AG08395 (cell line): Measurements from ENCODE around the gene GALNT2.
A peak's percentile ranks its signal among the peaks of the same experiment; 100 is the strongest.

Experiments
- DNase-seq: peaks from one replicate; pipeline ENCODE4 v3.0.0; 2012; ENCODE audit warnings: mixed read lengths, low spot score

GALNT2 gene

DNA sequence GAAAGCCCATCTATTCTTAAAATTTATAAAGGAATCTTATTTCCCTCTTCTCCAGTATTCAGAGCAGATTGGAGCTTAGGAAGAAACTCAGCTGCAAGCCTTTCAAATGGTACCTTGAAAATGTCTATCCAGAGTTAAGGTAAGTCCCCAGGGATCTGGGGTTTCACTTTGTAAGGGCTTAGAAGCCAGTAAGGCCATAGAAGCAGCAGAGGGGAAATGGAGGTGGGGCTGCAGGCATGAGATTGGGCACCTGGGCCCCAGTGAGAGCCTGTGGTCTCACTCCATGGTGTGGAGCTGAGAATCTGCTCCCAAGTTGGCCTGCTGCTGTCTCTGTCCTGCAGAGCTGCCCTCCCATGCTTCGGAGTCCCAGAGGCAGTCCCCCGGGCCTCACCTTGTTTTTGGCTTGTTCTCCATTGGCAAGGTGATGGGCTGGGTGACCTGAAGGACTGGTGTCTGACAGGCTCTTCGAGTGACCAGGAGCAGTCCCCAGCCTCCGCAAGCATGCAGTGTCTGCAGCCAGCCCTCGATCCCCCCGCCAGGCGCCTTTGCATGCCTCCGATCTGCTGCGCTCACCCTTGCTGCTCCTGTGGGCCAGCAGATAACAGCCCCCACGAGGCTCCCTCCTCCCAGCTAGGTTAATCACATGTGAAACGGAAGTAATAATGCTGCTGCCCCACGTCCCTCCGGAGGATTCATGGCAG, 196.0 kb downstream of the GALNT2 start:
- DNase-seq = no peak

DNA sequence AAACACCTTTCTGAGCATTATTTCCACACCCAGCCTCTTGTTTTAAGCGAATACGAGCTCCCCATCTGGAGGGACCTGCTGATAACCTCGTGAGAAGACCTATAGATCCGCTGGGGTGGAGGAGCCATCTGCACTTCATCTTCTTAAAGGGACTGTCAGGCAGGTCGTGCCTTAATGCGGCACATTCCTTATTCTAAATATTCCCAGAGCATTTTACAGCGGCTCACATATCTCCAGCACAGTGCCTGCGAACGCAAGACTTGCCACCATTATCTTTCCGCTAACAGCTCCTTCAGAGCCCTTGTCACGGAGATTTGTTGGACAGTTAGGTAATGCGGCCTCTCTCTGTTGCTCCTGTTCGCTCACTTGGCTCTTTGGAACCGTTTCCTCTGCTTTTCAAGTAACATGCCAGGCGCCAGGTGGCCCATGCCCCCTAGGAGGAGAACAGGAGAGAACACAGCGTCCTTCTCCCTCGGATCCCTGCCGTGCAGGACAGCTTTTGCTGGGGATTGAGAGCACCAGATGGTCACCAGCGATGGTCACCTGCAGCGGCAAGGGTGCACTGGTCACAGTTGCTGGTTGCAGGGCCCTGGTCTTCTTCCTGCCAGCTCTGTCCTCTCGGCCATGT, 196.6 kb downstream of the GALNT2 start:
- DNase-seq = no peak

DNA sequence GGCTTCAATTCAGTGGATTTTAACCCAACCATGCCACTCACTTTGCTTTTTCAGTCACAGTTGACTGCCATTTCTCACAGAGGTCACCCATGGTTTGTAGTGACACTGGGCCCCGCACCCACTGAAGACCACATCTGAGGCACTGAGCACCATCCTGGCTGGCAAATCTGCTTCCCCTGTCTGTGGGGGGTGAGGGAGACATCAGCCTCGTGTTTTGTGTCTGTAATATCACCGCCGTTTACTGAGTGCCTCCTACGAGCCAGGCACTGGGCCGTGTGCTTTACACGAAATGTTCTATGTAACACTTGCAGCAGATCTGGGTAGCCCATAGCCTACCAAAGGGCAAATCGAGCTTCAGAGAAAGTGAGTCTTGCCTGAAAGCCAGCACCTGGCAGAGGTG, 197.3 kb downstream of the GALNT2 start:
- DNase-seq = no peak

DNA sequence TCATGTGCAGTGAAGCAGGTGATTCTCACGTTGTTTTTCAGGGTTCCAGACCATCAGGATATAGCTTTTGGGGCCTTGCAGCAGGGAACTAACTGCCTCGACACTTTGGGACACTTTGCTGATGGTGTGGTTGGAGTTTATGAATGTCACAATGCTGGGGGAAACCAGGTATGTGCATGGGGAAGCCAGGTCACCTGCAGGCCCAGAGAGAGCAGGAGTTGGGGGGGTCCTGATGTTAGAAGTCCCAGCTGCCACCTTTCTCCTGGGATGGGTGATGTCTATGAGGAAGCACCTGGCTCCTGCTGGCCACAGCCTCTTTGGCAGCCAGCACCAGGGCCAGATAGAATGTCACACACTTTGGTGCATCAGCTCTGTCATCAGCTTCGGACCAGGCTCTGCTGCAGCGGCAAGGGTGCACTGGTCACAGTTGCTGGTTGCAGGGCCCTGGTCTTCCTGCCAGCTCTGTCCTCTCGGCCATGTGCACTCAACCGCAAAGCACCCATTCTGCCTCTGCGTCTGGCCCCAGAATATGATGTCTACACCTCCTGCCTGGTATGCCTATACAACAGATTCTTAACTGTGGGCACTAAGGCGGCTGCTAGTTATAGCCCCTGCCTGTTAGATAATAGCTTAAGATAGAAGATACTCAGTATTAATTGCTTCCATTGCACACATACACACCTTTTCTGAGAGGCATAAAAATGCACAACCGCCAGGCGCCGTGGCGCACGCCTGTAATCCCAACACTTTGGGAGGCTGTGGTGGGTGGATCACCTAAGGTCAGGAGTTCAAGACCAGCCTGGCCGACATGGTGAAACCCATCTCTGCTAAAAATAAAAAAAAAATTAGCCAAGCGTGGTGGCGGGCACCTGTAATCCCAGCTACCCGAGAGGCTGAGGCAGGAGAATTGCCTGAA, 198.4 kb downstream of the GALNT2 start:
- DNase-seq = no peak

DNA sequence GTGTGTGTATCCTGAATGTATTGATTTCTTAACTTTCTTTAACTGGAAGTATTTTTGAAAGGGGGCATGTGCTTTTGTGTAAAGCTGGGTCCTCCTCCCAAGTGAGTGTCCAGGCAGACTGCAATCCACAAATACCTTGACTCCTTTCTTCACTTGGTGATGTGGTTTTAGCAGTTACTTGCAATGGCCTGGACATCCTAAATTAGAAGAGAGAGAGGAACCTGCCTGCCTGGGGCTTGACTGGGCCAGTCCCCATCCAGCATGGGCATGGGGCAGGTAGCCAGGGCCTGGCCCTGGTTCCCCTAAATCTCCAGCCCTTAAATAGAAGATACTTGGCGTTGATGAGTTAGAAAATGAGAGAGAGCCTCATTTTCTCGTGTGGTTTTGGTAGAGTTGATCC, 199.4 kb downstream of the GALNT2 start:
- no peak for DNase-seq

DNA sequence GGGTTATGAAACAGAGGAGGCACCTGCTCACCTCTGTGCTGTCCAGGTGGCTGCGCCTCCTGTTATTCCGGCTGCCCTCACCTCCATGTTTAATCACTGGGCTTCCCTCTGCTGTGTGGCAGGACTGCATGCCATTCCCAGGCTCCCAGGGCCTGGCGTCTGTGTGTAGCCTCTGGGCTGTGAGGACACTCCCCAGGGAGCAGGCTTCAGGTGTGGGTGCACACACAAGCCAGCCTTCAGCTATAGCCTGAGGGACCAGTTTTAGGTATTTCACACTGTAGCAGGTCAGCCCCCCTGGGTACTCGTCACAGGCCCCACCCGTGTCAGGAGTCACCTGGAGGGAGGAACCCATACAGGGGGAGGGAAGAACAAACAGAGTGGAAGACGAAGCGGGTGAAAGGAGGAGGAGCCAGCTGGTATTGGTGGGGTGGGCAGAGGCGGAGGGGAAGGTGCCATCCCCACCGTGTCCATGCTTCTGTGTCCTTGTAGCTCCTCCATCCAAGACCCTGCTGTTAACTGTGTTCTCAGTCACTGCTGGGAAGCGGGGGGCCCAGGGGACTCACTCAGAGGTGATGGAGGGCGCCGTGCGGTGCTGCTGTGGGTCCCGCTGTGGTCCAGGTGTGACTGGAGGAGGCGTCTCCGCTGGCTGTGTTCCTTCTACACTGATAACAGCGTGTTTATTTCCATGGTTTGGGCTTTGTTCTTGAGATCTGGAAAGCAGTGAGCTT, 200.5 kb downstream of the GALNT2 start:
- DNase-seq = no peak

DNA sequence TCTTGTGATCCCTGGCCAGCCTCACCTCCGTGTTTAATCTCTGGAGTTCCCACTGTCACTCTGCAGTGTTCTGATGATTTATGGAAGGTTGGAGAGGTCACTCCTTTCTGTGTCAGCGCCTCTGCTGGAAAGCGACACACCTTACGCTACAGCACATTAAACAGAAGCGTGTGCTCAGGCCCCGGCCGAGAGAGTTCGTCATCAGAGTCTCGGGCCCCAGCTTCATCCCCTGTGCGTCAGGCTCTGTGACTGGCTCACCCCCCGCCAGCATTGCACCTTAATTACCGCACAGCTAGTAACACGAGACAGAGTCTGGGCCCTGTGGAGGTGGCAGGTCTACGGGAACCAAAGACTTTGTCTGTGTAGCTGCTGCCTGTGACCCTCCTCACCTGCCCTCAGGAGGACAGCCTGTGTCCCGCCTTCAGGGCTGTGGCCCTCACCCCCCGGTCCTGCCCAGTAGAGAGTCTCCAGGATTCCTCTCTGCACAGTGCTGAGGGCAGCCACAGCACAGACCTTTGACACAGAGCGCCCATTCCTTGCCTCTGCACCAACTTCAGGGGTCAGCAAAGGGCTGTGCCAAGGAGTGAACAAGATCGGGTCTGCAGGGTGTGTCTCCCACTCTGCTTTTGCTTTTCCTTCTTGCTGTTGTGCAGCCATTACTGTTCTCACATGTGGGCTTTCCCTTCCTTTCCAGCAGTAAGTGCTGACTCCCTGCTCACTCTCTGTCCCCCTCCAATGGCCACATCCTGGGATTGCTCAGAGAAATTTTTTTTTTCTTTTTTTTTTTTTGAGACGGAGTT, 201.5 kb downstream of the GALNT2 start:
- DNase-seq = peak; percentile 90

DNA sequence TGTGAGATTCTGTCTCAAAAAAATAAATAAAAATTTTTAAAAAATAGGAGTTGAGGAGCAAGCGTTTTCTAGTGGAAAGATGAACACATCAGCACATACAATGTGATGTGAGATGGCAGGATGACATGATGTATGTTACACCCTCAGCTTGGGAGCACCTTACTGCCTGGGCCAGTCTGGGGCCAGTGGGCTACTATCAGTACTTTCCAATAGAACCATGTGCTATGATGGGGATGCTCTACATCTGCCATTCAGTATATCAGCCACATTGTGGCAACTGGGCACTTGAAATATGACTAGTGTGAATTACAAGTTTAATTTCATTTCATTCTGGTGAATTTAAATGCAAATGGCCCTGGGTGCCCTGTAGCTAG, 203.1 kb downstream of the GALNT2 start:
- no peak for DNase-seq

DNA sequence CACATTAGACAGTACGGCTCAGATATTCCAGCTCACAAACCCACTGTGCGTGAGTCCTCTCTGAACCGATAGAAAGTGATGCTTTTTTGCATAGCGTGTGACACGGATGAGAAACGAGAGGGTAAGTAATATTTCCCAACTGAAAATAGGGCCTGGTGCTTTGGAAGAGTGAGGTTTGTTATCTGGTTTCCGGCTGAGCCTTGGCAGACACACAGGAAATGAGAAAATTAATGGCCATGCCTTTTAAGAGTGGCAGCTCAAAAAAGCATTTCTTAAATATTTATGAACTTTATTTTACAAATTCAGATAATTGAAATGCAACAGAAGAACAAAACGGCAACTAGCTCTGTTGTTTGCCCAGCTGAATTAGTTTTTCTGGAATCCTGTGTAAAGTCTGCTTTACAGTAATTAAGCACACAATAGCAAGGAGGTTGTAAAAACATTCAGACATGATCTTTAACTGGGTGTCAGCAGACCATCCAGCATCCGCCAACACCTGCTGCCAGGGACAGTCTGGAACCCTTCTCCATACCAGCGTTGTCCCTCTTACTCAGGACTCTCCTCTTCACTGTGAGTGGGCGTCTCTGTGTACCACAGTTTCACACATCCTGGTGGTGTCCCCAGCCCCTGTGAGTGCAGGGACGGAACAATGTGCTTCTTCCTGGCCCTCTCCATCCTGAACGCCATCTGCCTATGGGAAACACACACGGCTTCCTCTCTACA, 203.7 kb downstream of the GALNT2 start:
- DNase-seq = no peak

DNA sequence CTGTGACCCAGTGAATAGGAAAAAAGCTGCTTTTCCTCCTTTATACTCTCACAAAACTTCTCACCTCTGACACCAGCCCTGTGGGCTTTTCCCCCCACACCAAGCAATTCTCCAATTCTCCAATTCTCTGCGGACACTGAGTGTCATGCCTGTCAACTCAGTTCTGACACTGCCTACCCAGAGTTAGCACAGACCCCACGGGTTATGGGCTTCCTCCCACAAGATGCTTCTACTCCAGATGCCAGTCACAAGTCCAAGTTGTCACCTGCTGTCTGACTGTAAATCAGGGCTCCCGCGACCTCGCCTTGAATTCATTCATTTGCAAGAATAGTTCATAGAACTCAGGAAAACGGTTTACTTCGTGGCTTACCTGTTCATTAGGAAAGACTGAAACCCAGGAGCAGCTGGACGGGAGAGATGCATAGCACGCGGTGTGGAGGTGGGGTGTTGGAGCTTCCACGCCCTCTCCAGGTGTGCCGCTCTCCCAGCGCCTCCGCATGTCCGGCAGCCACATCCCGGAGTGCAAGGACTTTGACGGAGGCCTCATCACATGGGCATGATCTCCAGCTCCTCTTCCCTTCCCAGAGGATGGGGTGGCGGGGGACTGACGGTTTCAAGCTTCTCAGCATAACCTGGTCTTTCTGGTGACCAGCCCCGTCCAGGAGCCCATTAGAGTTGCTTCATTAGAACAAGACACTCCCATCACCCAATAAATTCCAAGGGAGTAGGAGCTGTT, 204.4 kb downstream of the GALNT2 start:
- DNase-seq = no peak

DNA sequence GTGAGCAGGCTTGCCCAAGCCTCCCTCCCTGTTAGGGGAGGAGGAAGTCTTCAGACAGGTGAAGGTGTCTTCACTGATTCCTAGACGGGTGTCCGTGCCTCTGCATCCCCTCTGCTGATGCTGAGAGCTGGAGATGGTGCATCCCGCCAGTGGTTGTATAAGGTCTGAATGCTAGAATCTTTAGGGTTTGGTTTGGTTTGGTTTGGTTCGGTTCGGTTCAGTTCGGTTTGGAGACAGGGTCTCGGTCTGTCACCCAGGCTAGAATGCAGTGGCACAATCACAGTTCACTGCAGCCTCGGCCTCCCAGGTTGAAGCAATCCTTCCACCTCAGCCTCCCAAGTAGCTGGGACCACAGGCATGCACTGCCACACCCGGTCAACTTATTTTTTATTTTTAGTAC, 205.5 kb downstream of the GALNT2 start:
- DNase-seq = no peak

DNA sequence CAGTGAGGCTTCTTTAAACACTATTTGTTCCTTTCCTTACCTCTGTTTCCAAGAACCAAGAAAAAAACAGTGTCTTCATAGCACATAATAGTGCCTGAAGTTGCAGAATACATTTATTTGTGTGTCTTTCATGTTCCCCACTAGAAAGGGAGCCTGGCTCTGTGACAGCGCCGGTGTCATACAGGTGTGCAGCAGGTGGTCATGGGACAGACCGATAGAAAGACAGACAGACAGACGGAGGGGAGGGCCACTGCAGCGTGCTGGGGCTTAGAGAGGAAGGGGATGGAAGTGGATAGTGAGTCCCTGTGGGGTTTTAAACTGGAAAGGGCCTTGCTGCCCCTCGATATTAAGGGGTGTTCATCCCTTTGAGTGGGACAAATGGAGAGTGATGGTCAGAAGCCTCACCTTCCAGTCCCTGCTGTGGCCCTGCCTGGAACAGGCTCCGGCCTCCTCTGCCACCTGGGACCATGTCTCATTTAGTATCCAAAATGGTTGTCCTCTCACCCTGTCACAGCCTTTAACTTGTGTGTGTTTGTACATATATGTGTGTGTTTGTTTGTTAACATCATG, 206.2 kb downstream of the GALNT2 start:
- no peak for DNase-seq

DNA sequence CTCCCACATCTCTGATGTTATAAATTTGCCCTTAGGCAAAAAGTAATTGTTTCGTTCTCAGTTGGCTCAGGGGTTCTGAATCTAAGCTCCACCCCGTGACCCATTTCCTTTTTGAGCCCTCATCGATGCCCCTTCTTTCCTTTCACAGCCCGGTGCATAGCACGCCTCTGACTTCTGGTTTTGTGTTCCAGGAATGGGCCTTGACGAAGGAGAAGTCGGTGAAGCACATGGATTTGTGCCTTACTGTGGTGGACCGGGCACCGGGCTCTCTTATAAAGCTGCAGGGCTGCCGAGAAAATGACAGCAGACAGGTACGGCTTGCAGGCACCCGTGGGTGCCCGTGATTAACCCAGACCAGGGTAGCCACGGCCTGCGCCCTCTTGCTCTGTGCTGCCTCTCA, 207.2 kb downstream of the GALNT2 start:
- no peak for DNase-seq

DNA sequence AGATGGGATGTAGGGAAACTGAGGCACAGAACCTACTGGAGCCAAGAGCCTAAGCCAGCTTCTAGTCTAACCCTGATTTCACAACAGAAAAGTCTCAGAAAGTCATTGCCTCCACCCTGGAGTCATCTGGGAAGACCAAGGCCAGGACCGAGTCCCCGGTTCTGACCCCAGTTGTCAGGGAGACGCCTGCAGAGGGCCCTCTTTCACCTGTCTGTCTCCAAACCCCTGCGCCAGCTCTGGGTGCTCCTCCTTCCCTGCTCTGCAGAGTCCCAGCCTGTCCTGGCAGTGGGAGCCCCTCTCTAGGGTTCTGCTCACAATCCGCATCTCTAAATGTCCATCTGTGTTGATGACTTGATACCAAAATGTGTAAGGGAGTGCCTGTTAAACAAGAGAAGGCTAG, 209.4 kb downstream of the GALNT2 start:
- no peak for DNase-seq

DNA sequence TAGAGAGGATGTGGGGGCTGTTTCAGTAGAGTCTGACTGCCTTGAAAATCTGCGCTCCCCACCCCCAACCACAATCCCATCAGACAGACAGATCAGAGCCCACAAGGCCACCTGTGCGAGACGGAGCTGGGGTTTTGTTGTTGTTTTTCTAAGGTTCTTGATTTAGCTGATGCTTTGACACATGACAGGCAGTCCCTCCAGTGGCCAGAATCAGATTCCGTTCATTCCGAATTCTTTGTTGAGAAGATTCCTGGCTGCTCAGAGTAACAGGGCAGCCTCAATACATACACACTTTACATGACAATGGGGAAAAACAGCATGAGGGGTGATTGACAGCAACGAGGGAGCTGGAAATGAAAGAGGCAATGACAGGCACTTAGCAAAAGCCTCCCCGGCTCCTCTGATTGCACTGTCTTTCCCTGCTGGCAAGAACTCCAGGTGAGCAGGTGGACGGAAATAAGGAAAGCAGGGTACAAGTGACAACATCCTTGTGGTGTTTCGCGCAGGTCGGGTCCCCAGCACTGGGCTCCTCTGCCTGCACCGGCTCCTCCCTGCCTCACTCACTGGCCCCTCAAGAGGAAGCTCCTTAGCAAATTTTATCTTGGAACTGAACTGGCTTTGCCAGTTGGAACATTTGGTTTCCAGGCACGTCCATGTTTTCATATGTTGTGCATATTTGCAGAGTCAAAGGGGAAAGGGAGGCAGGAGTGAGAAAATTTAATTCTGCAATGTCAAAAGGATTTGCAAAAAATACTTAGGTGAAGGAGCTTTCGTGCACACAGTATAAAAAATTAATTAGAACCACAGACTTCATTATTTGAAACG, 210.4 kb downstream of the GALNT2 start:
- DNase-seq = no peak

DNA sequence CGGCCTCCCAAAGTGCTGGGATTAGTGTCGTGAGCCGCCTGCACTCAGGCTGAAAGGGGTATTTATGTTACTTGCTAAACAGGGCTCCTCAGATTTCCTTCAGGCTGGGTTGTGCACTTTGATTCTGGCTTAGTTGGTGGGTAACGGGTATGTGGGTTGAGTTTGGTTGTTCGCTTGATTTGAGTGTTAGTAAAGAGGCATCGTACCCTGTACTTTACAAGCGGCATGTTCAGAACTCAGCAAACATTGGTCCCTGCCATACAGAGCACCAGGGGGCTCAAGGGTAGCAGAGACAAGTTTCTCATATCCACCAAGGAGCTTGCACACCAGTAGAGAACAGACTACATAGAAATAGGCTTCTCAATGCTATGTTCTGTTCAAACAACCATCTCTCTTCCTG, 211.3 kb downstream of the GALNT2 start:
- DNase-seq = no peak

DNA sequence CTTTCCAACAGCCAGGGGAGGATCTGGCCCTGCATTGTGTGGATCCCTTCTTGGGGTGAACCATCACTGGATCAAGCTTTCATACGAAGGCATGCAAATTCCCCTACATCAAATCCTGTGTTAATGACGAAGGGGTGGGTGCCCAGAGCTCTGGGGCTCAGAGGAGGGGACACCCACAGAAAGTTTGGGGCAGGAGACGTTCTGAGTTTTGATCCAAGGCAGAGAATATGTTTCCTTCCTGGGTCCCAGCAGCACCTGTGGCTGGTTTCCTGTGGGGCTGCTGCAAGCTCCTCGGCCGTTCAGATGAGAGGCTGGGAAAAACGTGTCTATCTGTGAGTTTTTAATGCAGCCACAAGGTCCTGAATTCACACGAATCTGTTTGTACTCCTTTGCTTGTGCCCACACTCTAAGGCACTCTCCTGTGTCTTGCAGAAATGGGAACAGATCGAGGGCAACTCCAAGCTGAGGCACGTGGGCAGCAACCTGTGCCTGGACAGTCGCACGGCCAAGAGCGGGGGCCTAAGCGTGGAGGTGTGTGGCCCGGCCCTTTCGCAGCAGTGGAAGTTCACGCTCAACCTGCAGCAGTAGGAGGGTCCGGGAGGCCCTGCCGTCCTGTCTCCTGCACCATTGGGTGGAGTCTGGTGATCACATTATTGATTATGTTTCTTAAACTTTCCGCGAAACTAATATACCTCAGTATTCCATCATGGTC, 212.0 kb downstream of the GALNT2 start:
- DNase-seq = no peak

DNA sequence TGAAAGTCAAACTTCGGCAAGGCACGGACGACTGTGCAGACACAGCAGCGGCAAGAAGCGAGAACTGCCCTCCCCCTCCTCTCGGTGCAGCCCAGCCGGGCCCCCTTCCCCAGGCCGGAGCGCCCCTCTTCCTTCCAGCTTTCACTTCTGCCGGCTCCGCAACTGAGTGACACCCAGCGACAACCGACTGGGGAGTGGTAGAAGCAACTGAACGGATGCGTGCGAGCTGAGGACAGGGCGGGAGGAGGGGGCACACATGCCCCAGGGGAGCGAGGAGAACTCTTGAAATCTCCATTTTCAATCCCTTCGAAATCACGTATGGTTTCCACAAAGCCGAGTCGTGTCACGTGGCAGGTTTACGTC, 212.5 kb downstream of the GALNT2 start:
- no peak for DNase-seq
